Pancreas (tissue), 10 donors: ENCODE results near the gene FTO. TPM values are rescaled to one million over a fixed set of nuclear protein-coding genes. Genes with fewer than 3 reads are reported as not detected.

Experiments
- ATAC-seq, 4 donors: fragments of 200-7000 bp; cut with Tn5 transposase; one replicate each; pipeline versions ENCODE4 v1.8.0 to v1.9.1; 2020; ENCODE audit warnings: mild to moderate bottlenecking in 4 of 4, moderate library complexity in 4 of 4
- DNase-seq, 6 donors: peaks; one replicate each; pipeline ENCODE4 v3.0.0-alpha.2; 2020
- FAIRE-seq: peaks from 2 replicates; lab custom pipeline; 2012; peaks lifted over from hg19 to GRCh38; lab: Jason Lieb, UNC
- H3K27ac ChIP-seq, 4 donors: fragments of 200-600 bp; sonication (generic); 1 replicate in 3 of 4; 2 replicates in 1 of 4; pipeline versions ENCODE4 v1.5.0 to v1.8.0; 2020
- H3K27me3 ChIP-seq, 4 donors: fragments of 200-600 bp; one replicate each; pipeline ENCODE4 v1.8.0; 2021
- H3K36me3 ChIP-seq, 3 donors: fragments of 200-600 bp; sonication (generic) in 1 of 3; one replicate each; pipeline versions ENCODE4 v1.5.0 to v1.8.0; 2020 to 2021
- H3K4me1 ChIP-seq, 3 donors: fragments of 200-600 bp; one replicate each; pipeline ENCODE4 v1.8.0; 2021
- H3K4me3 ChIP-seq, 4 donors: fragments of 200-600 bp; sonication (generic) in 2 of 4; one replicate each; pipeline versions ENCODE4 v1.5.0 to v1.8.0; 2020 to 2021
- H3K9me3 ChIP-seq, 4 donors: fragments of 200-600 bp; one replicate each; pipeline ENCODE4 v1.8.0; 2021
- CTCF ChIP-seq, 4 donors: fragments of 200-600 bp; sonication (generic) in 3 of 4; IDR thresholded peaks; one replicate each; pipeline versions ENCODE4 v1.5.0 to v1.8.0; 2021; ENCODE audit warnings: antibody characterized with exemption in 4 of 4
- WGBS, 2 donors: extraction: QIAGEN DNeasy Blood & Tissue Kit; methylation state at CpG; one replicate each; pipeline ENCODE4 v1.1.7; 2013; 5-methylcytosine and 5-hydroxymethylcytosine counted together
- intact Hi-C, 3 donors: fragments of 100-400 bp; cut with DNase I; formaldehyde crosslinking; loops; one replicate each; pipeline versions ENCODE4 v1.11.1 to v1.14.2; 2022
- polyA plus RNA-seq, 2 donors: library from polyadenylated mRNA; stranded (reverse); fragments of 200-250 nt; gene quantifications; one replicate each; pipeline ENCODE4 v1.2.3, GENCODE V29; 2013
- total RNA-seq, 6 donors: library from RNA; stranded (reverse); fragmentation: NEBNext Ultra II Directional in 4 of 6; extraction: Animal tissue kit (Norgen Biotek cat#: 25700) in 4 of 6; gene quantifications; one replicate each; pipeline versions ENCODE4 v1.2.1 to v1.2.4, GENCODE V29; 2021 to 2023
- donor health status: healthy with polysubstance abuse.
- donor health status: DM: no; HTN: no; CAD: no; lungs with moderate emphysema.
- donor health status: DM: no; HTN: no; CAD: no.
- donor health status: control.
- donor health status: control.
- donor health status: Bipolar disorder and iron deficiency.
- donor health status: DM: yes; HTN: yes; CAD: no.
- donor health status: DM: no; HTN: no; CAD: no.
- donor health status: DM: no; HTN: no; CAD: no.
- donor health status: DM: yes; HTN: yes; CAD: no.

The FTO gene
- total and polyA plus RNA-seq, 8 donors: 7.6 to 45.0 (median 31.7) TPM

GRCh38 chr16:53809088-53809932 is 105.4 kb downstream of the FTO start:
- WGBS, 2 donors: 83 to 86% methylated on average over 8 of the region's 8 CpGs
- no peak overlapping the region for H3K4me3 ChIP-seq
- ATAC-seq (no peak), DNase-seq (no peak), FAIRE-seq (no peak)
- intact Hi-C loops: no loop called here
- no peak overlapping the region for H3K27ac ChIP-seq
- peaks cover 0 to 3% (median 0%) of the 10 kb centered on the region in 3 donors for H3K4me1 ChIP-seq
- H3K36me3 ChIP-seq: no peaks in the 10 kb centered on the region
- no peaks in the 10 kb centered on the region for H3K9me3 ChIP-seq
- H3K27me3 ChIP-seq: no peaks in the 10 kb centered on the region
- no peak for TF ChIP-seq CTCF (IDR thresholded peaks at IDR 0.05)

GRCh38 chr16:53812914-53813313 is 109.0 kb downstream of the FTO start:
- H3K4me3 ChIP-seq: no peak overlapping the region

GRCh38 chr16:53814801-53815200 is 110.8 kb downstream of the FTO start:
- 93 to 94% methylated on average over 7 of the region's 7 CpGs for WGBS, 2 donors
- TF ChIP-seq CTCF (IDR thresholded peaks at IDR 0.05): no peak
- no peak overlapping the region for H3K4me3 ChIP-seq

More at GRCh38 chr16:53812914-53813313, 109.0 kb downstream of the FTO start:
- Histone ChIP-seq H3K27me3 (no peaks in the 10 kb centered on the region), H3K4me1 (peaks cover 0 to 6% (median 1%) of the 10 kb centered on the region in 3 donors), H3K9me3 (no peaks in the 10 kb centered on the region), H3K36me3 (no peaks in the 10 kb centered on the region), H3K27ac (no peak overlapping the region)
- DNase-seq (no peak), FAIRE-seq (no peak), ATAC-seq (no peak)
- 20 to 23% methylated on average over 2 of the region's 2 CpGs for WGBS, 2 donors
- no peak for TF ChIP-seq CTCF (IDR thresholded peaks at IDR 0.05)
- intact Hi-C loops: no loop called here

GRCh38 chr16:53816211-53816836 is 112.4 kb downstream of the FTO start:
- no peaks in the 10 kb centered on the region for H3K9me3 ChIP-seq
- H3K4me1 ChIP-seq: peaks cover 0 to 9% (median 8%) of the 10 kb centered on the region in 3 donors
- TF ChIP-seq CTCF (IDR thresholded peaks at IDR 0.05): no peak
- 87 to 96% methylated on average over 5 of the region's 5 CpGs for WGBS, 2 donors
- intact Hi-C loops: no loop called here
- no peak overlapping the region for H3K27ac ChIP-seq
- no peak for FAIRE-seq
- H3K27me3 ChIP-seq: no peaks in the 10 kb centered on the region
- DNase-seq: no peak
- H3K4me3 ChIP-seq: no peak overlapping the region
- H3K36me3 ChIP-seq: no peaks in the 10 kb centered on the region
- ATAC-seq: no peak

More at GRCh38 chr16:53814801-53815200, 110.8 kb downstream of the FTO start:
- Histone ChIP-seq H3K9me3 (no peaks in the 10 kb centered on the region), H3K27me3 (no peaks in the 10 kb centered on the region), H3K36me3 (no peaks in the 10 kb centered on the region), H3K4me1 (peaks cover 0 to 9% (median 8%) of the 10 kb centered on the region in 3 donors), H3K27ac (no peak overlapping the region)
- intact Hi-C loops: no loop called here
- DNase-seq: no peak
- FAIRE-seq: no peak
- ATAC-seq: no peak
